HepG2 (cell line): Measurements from ENCODE around the gene SLC16A3. TPM values are rescaled to one million over a fixed set of nuclear protein-coding genes. Genes with fewer than 3 reads are reported as not detected.

Source experiments
- ATF7 ChIP-seq, 2 experiments: fragments of 450-650 bp in 1 of 2; sonication (generic) in 1 of 2; formaldehyde crosslinking in 1 of 2; IDR thresholded peaks; 2 replicates each; pipeline versions ENCODE4 v1.4.0 to v1.6.1; 2016 to 2020; ENCODE audit warnings: antibody characterized with exemption in 1 of 2, mild to moderate bottlenecking in 1 of 2, missing genetic modification reagents in 1 of 2
- ELF3 ChIP-seq: IDR thresholded peaks from 2 replicates; pipeline ENCODE4 v1.6.1; 2016; ENCODE audit warnings: missing genetic modification reagents, missing compliant biosample characterization
- KLF15 ChIP-seq: sonication (generic); formaldehyde crosslinking; IDR thresholded peaks from 2 replicates; pipeline ENCODE4 v1.8.1; 2023; ENCODE audit warnings: borderline replicate concordance, mild to moderate bottlenecking, inconsistent platforms, missing genetic modification reagents, mixed read lengths
- KLF6 ChIP-seq: IDR thresholded peaks from 2 replicates; pipeline ENCODE4 v1.8.0; 2016; ENCODE audit warnings: missing biosample characterization, missing genetic modification reagents
- NR2C2 ChIP-seq: sonication (generic); formaldehyde crosslinking; IDR thresholded peaks from 2 replicates; pipeline ENCODE4 v1.4.0; 2020; ENCODE audit warnings: missing genetic modification reagents, mild to moderate bottlenecking, moderate library complexity, borderline replicate concordance
- SKI ChIP-seq: fragments of 450-650 bp; IDR thresholded peaks from one replicate; pipeline ENCODE4 v1.6.1; 2018; ENCODE audit warnings: mild to moderate bottlenecking; ENCODE audit not compliant: partially characterized antibody
- SMARCC2 ChIP-seq: fragments of 450-650 bp; IDR thresholded peaks from 2 replicates; pipeline ENCODE4 v1.6.1; 2017; ENCODE audit warnings: antibody characterized with exemption, mild to moderate bottlenecking
- TSC22D2 ChIP-seq: sonication (generic); formaldehyde crosslinking; IDR thresholded peaks from 2 replicates; pipeline ENCODE4 v1.5.1; 2020; ENCODE audit warnings: missing genetic modification reagents, mild to moderate bottlenecking, borderline replicate concordance
- ZBTB7A ChIP-seq: sonication (generic); formaldehyde crosslinking; IDR thresholded peaks from 2 replicates; pipeline ENCODE4 v1.8.0; 2022; ENCODE audit warnings: mild to moderate bottlenecking, missing genetic modification reagents
- ZFY ChIP-seq: sonication (generic); formaldehyde crosslinking; IDR thresholded peaks from 2 replicates; pipeline ENCODE4 v1.4.0; 2020; ENCODE audit warnings: missing genetic modification reagents
- ZNF484 ChIP-seq: sonication (generic); formaldehyde crosslinking; IDR thresholded peaks from 2 replicates; pipeline ENCODE4 v1.5.1; 2020; ENCODE audit warnings: mild to moderate bottlenecking, low read depth, missing genetic modification reagents, borderline replicate concordance
- ZNF501 ChIP-seq: sonication (generic); formaldehyde crosslinking; IDR thresholded peaks from 2 replicates; pipeline ENCODE4 v1.5.1; 2020; ENCODE audit warnings: mild to moderate bottlenecking, moderate library complexity, missing genetic modification reagents
- ZNF550 ChIP-seq: sonication (generic); formaldehyde crosslinking; IDR thresholded peaks from 2 replicates; pipeline ENCODE4 v1.4.0; 2020; ENCODE audit warnings: mild to moderate bottlenecking, missing genetic modification reagents, borderline replicate concordance
- ZNF562 ChIP-seq: sonication (generic); formaldehyde crosslinking; IDR thresholded peaks from 2 replicates; pipeline ENCODE4 v1.8.0; 2022; ENCODE audit warnings: missing genetic modification reagents, borderline replicate concordance
- polyA plus RNA-seq, 8 experiments: library from polyadenylated mRNA; depleted of rRNA in 3 of 8; stranded (reverse) in 7 of 8; unstranded in 1 of 8; fragments of >200 nt; fragmentation: Illumina TruSeq in 4 of 8; extraction: Trizol in 4 of 8; gene quantifications; 2 replicates each; pipeline versions ENCODE4 v1.2.1 to v1.2.3, GENCODE V29; 2011 to 2016; ENCODE audit warnings: low read depth in 4 of 8, missing spikeins in 1 of 8, mixed read lengths in 1 of 8; ENCODE audit not compliant: insufficient read depth in 1 of 8
- total RNA-seq, 5 experiments: library from RNA; depleted of rRNA; stranded (reverse); fragments of >200 nt; fragmentation: Illumina TruSeq; extraction: Trizol; gene quantifications; 2 replicates each; pipeline ENCODE4 v1.2.3, GENCODE V29; 2016; ENCODE audit warnings: low read depth in 1 of 5
- TF ChIP-seq, protein P1 (sequence below), 2 experiments: sonication (generic) in 1 of 2; formaldehyde crosslinking in 1 of 2; IDR thresholded peaks; 2 replicates each; pipeline versions ENCODE4 v1.5.1 to v1.6.1; 2011 to 2020; ENCODE audit warnings: borderline replicate concordance in 1 of 2, low read depth in 1 of 2, low read length in 1 of 2, mild to moderate bottlenecking in 1 of 2, missing genetic modification reagents in 1 of 2, moderate library complexity in 1 of 2
- TF ChIP-seq, protein P2 (sequence below): IDR thresholded peaks from 2 replicates; pipeline ENCODE4 v1.6.1; 2012; ENCODE audit warnings: low read length, improper control_type of control experiment
- TF ChIP-seq, protein P3 (sequence below): sonication (generic); formaldehyde crosslinking; IDR thresholded peaks from 2 replicates; pipeline ENCODE4 v1.4.0; 2020; ENCODE audit warnings: missing genetic modification reagents

SLC16A3 gene
- total and polyA plus RNA-seq, 2 of the 13 experiments (the other 11 are each of a cell fraction or from before 2014, with no cell fraction given): 242 to 349 TPM

DNA sequence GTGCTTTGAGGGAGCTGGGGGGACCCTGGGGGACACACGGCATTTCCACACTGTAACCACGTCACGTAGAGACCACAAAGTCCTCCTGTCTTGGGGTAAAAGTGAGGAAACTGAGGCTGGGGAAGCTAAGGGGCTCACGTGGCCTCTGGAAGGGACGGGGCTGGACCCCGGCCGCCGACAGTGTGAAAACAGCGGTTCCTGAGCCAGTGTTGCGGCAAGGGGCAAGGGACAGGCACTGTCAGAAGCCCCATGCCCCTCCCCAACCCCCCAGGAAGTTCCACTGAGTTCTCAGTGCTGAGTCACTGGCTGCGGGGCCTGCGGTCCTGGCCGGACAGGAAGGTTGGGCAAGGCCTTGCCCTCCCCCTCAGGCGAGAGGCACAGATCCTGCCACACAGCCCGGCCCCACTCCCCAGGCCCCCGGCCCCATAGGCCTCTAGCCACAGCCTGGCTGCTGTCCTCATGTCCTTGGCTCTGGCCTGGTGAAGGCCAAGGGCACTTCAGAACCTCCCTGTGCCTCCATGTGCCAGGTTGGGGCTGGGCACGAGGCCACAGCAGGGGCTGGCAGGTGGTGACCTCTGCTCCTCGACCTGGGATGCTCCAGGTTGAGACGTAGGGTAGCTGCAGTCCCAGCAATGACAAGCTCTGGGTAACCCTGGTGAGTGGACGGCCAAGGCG is 11.2 kb upstream of the SLC16A3 start (continued):
- TF ChIP-seq, protein P1, sequence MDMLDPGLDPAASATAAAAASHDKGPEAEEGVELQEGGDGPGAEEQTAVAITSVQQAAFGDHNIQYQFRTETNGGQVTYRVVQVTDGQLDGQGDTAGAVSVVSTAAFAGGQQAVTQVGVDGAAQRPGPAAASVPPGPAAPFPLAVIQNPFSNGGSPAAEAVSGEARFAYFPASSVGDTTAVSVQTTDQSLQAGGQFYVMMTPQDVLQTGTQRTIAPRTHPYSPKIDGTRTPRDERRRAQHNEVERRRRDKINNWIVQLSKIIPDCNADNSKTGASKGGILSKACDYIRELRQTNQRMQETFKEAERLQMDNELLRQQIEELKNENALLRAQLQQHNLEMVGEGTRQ (IDR thresholded peaks at IDR 0.05; ENCODE audit: low read depth, low read length): no peak
- TF ChIP-seq, protein P1 (CRISPR knock-in tag; IDR thresholded peaks at IDR 0.05; ENCODE audit: borderline replicate concordance): no peak
- TF ChIP-seq ATF7 (IDR thresholded peaks at IDR 0.05): no peak
- peak; percentile 12; the same call in 1 of the 2 replicates for TF ChIP-seq ATF7 (CRISPR knock-in tag; IDR thresholded peaks at IDR 0.05)
- TF ChIP-seq ZBTB7A (CRISPR knock-in tag): peak; percentile 75
- no peak for TF ChIP-seq SMARCC2
- peak; percentile 80 for TF ChIP-seq NR2C2 (CRISPR knock-in tag)
- no peak for TF ChIP-seq TSC22D2 (CRISPR knock-in tag)
- no peak for TF ChIP-seq ZNF550
- TF ChIP-seq ZFY (CRISPR knock-in tag): peak; percentile 88
- peak; percentile 93 for TF ChIP-seq ELF3 (CRISPR knock-in tag)
- no peak for TF ChIP-seq ZNF562 (CRISPR knock-in tag)
- no peak; the same call in 1 of the 2 replicates for TF ChIP-seq KLF15 (CRISPR knock-in tag)
- no peak for TF ChIP-seq ZNF484 (CRISPR knock-in tag)
- TF ChIP-seq, protein P2, sequence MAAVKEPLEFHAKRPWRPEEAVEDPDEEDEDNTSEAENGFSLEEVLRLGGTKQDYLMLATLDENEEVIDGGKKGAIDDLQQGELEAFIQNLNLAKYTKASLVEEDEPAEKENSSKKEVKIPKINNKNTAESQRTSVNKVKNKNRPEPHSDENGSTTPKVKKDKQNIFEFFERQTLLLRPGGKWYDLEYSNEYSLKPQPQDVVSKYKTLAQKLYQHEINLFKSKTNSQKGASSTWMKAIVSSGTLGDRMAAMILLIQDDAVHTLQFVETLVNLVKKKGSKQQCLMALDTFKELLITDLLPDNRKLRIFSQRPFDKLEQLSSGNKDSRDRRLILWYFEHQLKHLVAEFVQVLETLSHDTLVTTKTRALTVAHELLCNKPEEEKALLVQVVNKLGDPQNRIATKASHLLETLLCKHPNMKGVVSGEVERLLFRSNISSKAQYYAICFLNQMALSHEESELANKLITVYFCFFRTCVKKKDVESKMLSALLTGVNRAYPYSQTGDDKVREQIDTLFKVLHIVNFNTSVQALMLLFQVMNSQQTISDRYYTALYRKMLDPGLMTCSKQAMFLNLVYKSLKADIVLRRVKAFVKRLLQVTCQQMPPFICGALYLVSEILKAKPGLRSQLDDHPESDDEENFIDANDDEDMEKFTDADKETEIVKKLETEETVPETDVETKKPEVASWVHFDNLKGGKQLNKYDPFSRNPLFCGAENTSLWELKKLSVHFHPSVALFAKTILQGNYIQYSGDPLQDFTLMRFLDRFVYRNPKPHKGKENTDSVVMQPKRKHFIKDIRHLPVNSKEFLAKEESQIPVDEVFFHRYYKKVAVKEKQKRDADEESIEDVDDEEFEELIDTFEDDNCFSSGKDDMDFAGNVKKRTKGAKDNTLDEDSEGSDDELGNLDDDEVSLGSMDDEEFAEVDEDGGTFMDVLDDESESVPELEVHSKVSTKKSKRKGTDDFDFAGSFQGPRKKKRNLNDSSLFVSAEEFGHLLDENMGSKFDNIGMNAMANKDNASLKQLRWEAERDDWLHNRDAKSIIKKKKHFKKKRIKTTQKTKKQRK: no peak
- TF ChIP-seq ZNF501 (CRISPR knock-in tag): 0 out of 2 replicates have a peak, but pooled peaks have one; percentile 7
- TF ChIP-seq, protein P3, sequence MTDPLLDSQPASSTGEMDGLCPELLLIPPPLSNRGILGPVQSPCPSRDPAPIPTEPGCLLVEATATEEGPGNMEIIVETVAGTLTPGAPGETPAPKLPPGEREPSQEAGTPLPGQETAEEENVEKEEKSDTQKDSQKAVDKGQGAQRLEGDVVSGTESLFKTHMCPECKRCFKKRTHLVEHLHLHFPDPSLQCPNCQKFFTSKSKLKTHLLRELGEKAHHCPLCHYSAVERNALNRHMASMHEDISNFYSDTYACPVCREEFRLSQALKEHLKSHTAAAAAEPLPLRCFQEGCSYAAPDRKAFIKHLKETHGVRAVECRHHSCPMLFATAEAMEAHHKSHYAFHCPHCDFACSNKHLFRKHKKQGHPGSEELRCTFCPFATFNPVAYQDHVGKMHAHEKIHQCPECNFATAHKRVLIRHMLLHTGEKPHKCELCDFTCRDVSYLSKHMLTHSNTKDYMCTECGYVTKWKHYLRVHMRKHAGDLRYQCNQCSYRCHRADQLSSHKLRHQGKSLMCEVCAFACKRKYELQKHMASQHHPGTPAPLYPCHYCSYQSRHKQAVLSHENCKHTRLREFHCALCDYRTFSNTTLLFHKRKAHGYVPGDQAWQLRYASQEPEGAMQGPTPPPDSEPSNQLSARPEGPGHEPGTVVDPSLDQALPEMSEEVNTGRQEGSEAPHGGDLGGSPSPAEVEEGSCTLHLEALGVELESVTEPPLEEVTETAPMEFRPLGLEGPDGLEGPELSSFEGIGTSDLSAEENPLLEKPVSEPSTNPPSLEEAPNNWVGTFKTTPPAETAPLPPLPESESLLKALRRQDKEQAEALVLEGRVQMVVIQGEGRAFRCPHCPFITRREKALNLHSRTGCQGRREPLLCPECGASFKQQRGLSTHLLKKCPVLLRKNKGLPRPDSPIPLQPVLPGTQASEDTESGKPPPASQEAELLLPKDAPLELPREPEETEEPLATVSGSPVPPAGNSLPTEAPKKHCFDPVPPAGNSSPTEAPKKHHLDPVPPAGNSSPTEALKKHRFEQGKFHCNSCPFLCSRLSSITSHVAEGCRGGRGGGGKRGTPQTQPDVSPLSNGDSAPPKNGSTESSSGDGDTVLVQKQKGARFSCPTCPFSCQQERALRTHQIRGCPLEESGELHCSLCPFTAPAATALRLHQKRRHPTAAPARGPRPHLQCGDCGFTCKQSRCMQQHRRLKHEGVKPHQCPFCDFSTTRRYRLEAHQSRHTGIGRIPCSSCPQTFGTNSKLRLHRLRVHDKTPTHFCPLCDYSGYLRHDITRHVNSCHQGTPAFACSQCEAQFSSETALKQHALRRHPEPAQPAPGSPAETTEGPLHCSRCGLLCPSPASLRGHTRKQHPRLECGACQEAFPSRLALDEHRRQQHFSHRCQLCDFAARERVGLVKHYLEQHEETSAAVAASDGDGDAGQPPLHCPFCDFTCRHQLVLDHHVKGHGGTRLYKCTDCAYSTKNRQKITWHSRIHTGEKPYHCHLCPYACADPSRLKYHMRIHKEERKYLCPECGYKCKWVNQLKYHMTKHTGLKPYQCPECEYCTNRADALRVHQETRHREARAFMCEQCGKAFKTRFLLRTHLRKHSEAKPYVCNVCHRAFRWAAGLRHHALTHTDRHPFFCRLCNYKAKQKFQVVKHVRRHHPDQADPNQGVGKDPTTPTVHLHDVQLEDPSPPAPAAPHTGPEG (CRISPR knock-in tag): peak; percentile 13; the same call in 1 of the 2 replicates
- TF ChIP-seq KLF6 (CRISPR knock-in tag): peak; percentile 67; the same call in 1 of the 2 replicates
- TF ChIP-seq SKI: no peak
